K562 (cell line): ENCODE data around the gene STARD13. TPM values are rescaled to one million over a fixed set of nuclear protein-coding genes. Genes with fewer than 3 reads are reported as not detected.

Source experiments
- ATAC-seq: fragments of 200-7000 bp; cut with Tn5 transposase; 3 replicates; pipeline ENCODE4 v1.9.1; 2020; ENCODE audit warnings: moderate library complexity
- Bru-seq: library from RNA; stranded (reverse); fragments of 400-500 nt; gene quantifications from one replicate; lab custom pipeline; 2021; lab: Mats Ljungman, UMichigan
- BruChase-seq, 2 experiments: library from RNA; stranded (reverse); fragments of 400-500 nt; gene quantifications; one replicate each; lab custom pipeline; 2021; lab: Mats Ljungman, UMichigan
- BruUV-seq: library from RNA; stranded (reverse); fragments of 400-500 nt; replicated peaks from 2 replicates; lab custom pipeline; 2021; lab: Mats Ljungman, UMichigan
- CTCF ChIA-PET: fragments of 300-600 bp; formaldehyde crosslinking; extraction: SDS; loops from one replicate; lab custom pipeline; 2021; ENCODE audit warnings: low intra/inter-chr PET ratio; lab: Yijun Ruan, JAX
- POLR2A ChIA-PET: fragments of 300-600, 350-650 bp; sonication (Branson Sonifier 250); formaldehyde crosslinking; extraction: SDS; loops from one replicate; lab custom pipeline; 2021; ENCODE audit warnings: antibody characterized with exemption, inconsistent platforms; lab: Yijun Ruan, JAX
- DNase-seq, 4 experiments: peaks; one replicate each; pipeline versions ENCODE4 v3.0.0 to v3.0.0-alpha.2; 2011 to 2018; ENCODE audit warnings: low spot score in 3 of 4, mixed read lengths in 3 of 4; ENCODE audit errors: extremely low read depth in 1 of 4
- FAIRE-seq: peaks from 2 replicates; lab custom pipeline; 2011; peaks lifted over from hg19 to GRCh38; lab: Jason Lieb, UNC
- H2AFZ ChIP-seq: 2 replicates; pipeline ENCODE4 v1.6.0; 2011; ENCODE audit warnings: low read depth, low read length, control low read depth, inconsistent platforms
- H3K27ac ChIP-seq: fragments of 200-600 bp; 3 replicates; pipeline ENCODE4 v1.8.0; 2011; ENCODE audit warnings: low read depth, mild to moderate bottlenecking, control low read depth, inconsistent platforms, low read length, moderate library complexity, mixed read lengths; ENCODE audit errors: extremely low read depth
- H3K27me3 ChIP-seq, 2 experiments: fragments of 300-600 bp in 1 of 2; 2 replicates in 1 of 2; 3 replicates in 1 of 2; pipeline versions ENCODE4 v1.6.0 to v1.8.0; 2011; ENCODE audit warnings: inconsistent platforms in 2 of 2, low read length in 2 of 2, mild to moderate bottlenecking in 1 of 2, mixed read lengths in 1 of 2, moderate library complexity in 1 of 2; ENCODE audit not compliant: control insufficient read depth in 2 of 2, insufficient read depth in 2 of 2
- H3K36me3 ChIP-seq: fragments of 300-600 bp; 3 replicates; pipeline ENCODE4 v1.8.0; 2011; ENCODE audit warnings: mild to moderate bottlenecking, low read length, inconsistent platforms; ENCODE audit not compliant: control insufficient read depth, insufficient read depth
- H3K4me1 ChIP-seq, 2 experiments: fragments of 200-600 bp in 1 of 2; replicated peaks in 1 of 2; 2 replicates in 1 of 2; 3 replicates in 1 of 2; pipeline versions ENCODE4 v1.5.1 to v1.8.0; 2011; ENCODE audit warnings: inconsistent platforms in 2 of 2, low read length in 2 of 2, mild to moderate bottlenecking in 1 of 2, mixed read lengths in 1 of 2, moderate library complexity in 1 of 2; ENCODE audit not compliant: control insufficient read depth in 2 of 2, insufficient read depth in 2 of 2
- H3K4me2 ChIP-seq: 2 replicates; pipeline ENCODE4 v1.6.1; 2011; ENCODE audit warnings: low read length, control low read depth, inconsistent platforms, mixed read lengths; ENCODE audit not compliant: insufficient read depth
- H3K4me3 ChIP-seq: fragments of 200-600 bp; sonication (generic), shearing (Covaris generic); 2 replicates; pipeline ENCODE4 v1.5.1; 2016; ENCODE audit warnings: control low read depth, inconsistent platforms
- H3K79me2 ChIP-seq: fragments of 200-600 bp; 3 replicates; pipeline ENCODE4 v1.8.0; 2011; ENCODE audit warnings: low read length, inconsistent platforms; ENCODE audit not compliant: control insufficient read depth, insufficient read depth
- H3K9ac ChIP-seq, 2 experiments: 2 replicates each; pipeline versions ENCODE4 v1.6.0 to v1.6.1; 2011; ENCODE audit warnings: low read depth in 2 of 2, low read length in 2 of 2, control low read depth in 1 of 2, inconsistent platforms in 1 of 2, mild to moderate bottlenecking in 1 of 2, mixed read lengths in 1 of 2; ENCODE audit not compliant: insufficient read depth in 1 of 2
- H3K9me1 ChIP-seq: one replicate; pipeline ENCODE4 v1.6.0; 2011; ENCODE audit warnings: inconsistent platforms, mild to moderate bottlenecking, low read length, moderate library complexity; ENCODE audit not compliant: control insufficient read depth, insufficient read depth
- H3K9me3 ChIP-seq: replicated peaks from 2 replicates; pipeline ENCODE4 v1.5.1; 2011; ENCODE audit warnings: low read depth, low read length, inconsistent platforms; ENCODE audit not compliant: control insufficient read depth, insufficient read depth
- H4K20me1 ChIP-seq: replicated peaks from 2 replicates; pipeline ENCODE4 v1.6.1; 2011; ENCODE audit warnings: low read length, inconsistent platforms, mixed read lengths; ENCODE audit not compliant: control insufficient read depth, insufficient read depth
- CHCHD3 ChIP-seq: fragments of 250-450 bp; sonication (Bioruptor Pico); IDR thresholded peaks from 2 replicates; pipeline ENCODE4 v2.1.2; 2022; ENCODE audit warnings: mild to moderate bottlenecking
- HDAC1 ChIP-seq, 2 experiments: fragments of 450-650 bp; IDR thresholded peaks; 2 replicates each; pipeline ENCODE4 v1.6.1; 2016 to 2017; ENCODE audit warnings: inconsistent platforms in 1 of 2, mild to moderate bottlenecking in 1 of 2, moderate library complexity in 1 of 2
- MLLT1 ChIP-seq, 2 experiments: fragments of 450-650 bp; IDR thresholded peaks; 2 replicates each; pipeline ENCODE4 v1.6.1; 2016
- NELFE ChIP-seq: IDR thresholded peaks from 2 replicates; pipeline ENCODE4 v1.6.1; 2011; ENCODE audit warnings: mild to moderate bottlenecking; ENCODE audit not compliant: insufficient read depth, insufficient read length
- SMARCB1 ChIP-seq: IDR thresholded peaks from 2 replicates; pipeline ENCODE4 v1.6.1; 2011; ENCODE audit warnings: improper control_type of control experiment, low read depth; ENCODE audit not compliant: insufficient read length
- SMARCC2 ChIP-seq: fragments of 450-650 bp; IDR thresholded peaks from 2 replicates; pipeline ENCODE4 v1.6.1; 2017; ENCODE audit warnings: antibody characterized with exemption, moderate library complexity, mild to moderate bottlenecking, low read depth
- TAF9B ChIP-seq: fragments of 450-650 bp; IDR thresholded peaks from 2 replicates; pipeline ENCODE4 v1.6.1; 2018; ENCODE audit warnings: mild to moderate bottlenecking; ENCODE audit not compliant: partially characterized antibody
- TFE3 ChIP-seq: fragments of 450-650 bp; formaldehyde crosslinking; IDR thresholded peaks from 2 replicates; pipeline ENCODE4 v1.4.0; 2020; ENCODE audit warnings: mild to moderate bottlenecking, mixed read lengths
- THAP12 ChIP-seq: fragments of 250-450 bp; sonication (Bioruptor Pico); IDR thresholded peaks from 2 replicates; pipeline ENCODE4 v1.9.0; 2021; ENCODE audit warnings: mild to moderate bottlenecking, inconsistent platforms
- WHSC1 ChIP-seq: IDR thresholded peaks from one replicate; pipeline ENCODE4 v1.6.1; 2012; ENCODE audit warnings: low read length, control low read depth, inconsistent platforms
- ZNF584 ChIP-seq: fragments of 200-800 bp; sonication (Bioruptor generic); IDR thresholded peaks from 2 replicates; pipeline ENCODE4 v1.6.1; 2016; ENCODE audit warnings: low read depth, mild to moderate bottlenecking, missing genetic modification characterization, missing compliant biosample characterization
- WGBS: fragments of 100-300 bp; shearing (Covaris generic); methylation state at CpG from one replicate; pipeline ENCODE4 v1.1.6; 2016; ENCODE audit warnings: low coverage, mixed read lengths; ENCODE audit not compliant: insufficient coverage; ENCODE audit errors: missing lambda C conversion rate; 5-methylcytosine and 5-hydroxymethylcytosine counted together
- in situ Hi-C: fragments of 300-500 bp; cut with MboI; formaldehyde crosslinking; loops from 4 replicates; pipeline ENCODE4 v1.15.0; 2018; ENCODE audit warnings: inconsistent platforms, mixed read lengths
- intact Hi-C: fragments of 100-400 bp; cut with micrococcal nuclease; formaldehyde crosslinking; loops from 2 replicates; pipeline ENCODE4 v1.14.2; 2022
- long read RNA-seq, 3 experiments: library from polyadenylated mRNA in 2 of 3; library from RNA in 1 of 3; unstranded in 2 of 3; stranded (forward) in 1 of 3; transcript quantifications; one replicate each; pipeline ENCODE4 v2.0.0, GENCODE V29; 2019 to 2022
- polyA minus RNA-seq, 3 experiments: library from RNA; depleted of rRNA, polyadenylated mRNA; stranded (reverse); fragments of >200 nt; gene quantifications; 2 replicates each; pipeline ENCODE4 v1.2.3, GENCODE V29; 2011
- polyA plus RNA-seq, 8 experiments: library from polyadenylated mRNA; depleted of rRNA in 4 of 8; stranded (reverse) in 5 of 8; unstranded in 3 of 8; fragments of >200 nt; fragmentation: Nextera tagmentation in 2 of 8; fragmentation: Illumina TruSeq in 1 of 8; extraction: Ambion mirVana in 2 of 8; extraction: Trizol in 1 of 8; gene quantifications; 2 replicates each; pipeline versions ENCODE4 v1.2.1 to v1.2.3, GENCODE V29; 2011 to 2014; ENCODE audit warnings: inconsistent platforms in 1 of 8, missing spikeins in 1 of 8
- total RNA-seq, 7 experiments: library from RNA; depleted of rRNA in 6 of 7; stranded (reverse); fragments of >200 nt in 6 of 7; fragmentation: Illumina TruSeq in 2 of 7; extraction: Trizol in 2 of 7; gene quantifications; 2 replicates each; pipeline versions ENCODE4 v1.2.1 to v1.2.3, GENCODE V29; 2011 to 2021; ENCODE audit warnings: low replicate concordance in 1 of 7

Gene STARD13
- not detected in 2 replicates for total RNA-seq (2011; cell fraction: chromatin; rRNA removed; ENCODE audit: low replicate concordance)
- total RNA-seq (2011; cell fraction: nucleolus; rRNA removed): not detected in 2 replicates
- total RNA-seq (2011; cell fraction: nucleoplasm; rRNA removed): not detected in 2 replicates
- not detected in 2 replicates for total RNA-seq (2014; rRNA removed)
- total RNA-seq (2014; rRNA removed; fragmentation: Illumina TruSeq; extraction: Trizol): not detected in 2 replicates
- total RNA-seq (2015; rRNA removed; fragmentation: Illumina TruSeq; extraction: Trizol): not detected in 2 replicates
- total RNA-seq (2021): 0.11 and 0.34 TPM in 2 replicates
- polyA plus RNA-seq (2011; rRNA removed): not detected in 2 replicates
- 0.01 TPM in 1 of 2 replicates, not detected in the other for polyA plus RNA-seq (2011; cell fraction: cytosol; rRNA removed)
- polyA plus RNA-seq (2011; cell fraction: nucleus; rRNA removed): not detected in 2 replicates
- not detected in 2 replicates for polyA plus RNA-seq (2012)
- polyA plus RNA-seq (2014; fragmentation: Illumina TruSeq; extraction: Trizol): not detected in 2 replicates
- polyA plus RNA-seq (2014; fragmentation: Nextera tagmentation; extraction: Ambion mirVana): not detected
- not detected in 2 replicates for polyA plus RNA-seq (2014; rRNA removed)
- not detected in 2 replicates for polyA minus RNA-seq (2011; rRNA and poly(A)+ RNA removed)
- polyA minus RNA-seq (2011; cell fraction: cytosol; rRNA and poly(A)+ RNA removed): not detected in 2 replicates
- polyA minus RNA-seq (2011; cell fraction: nucleus; rRNA and poly(A)+ RNA removed): not detected in 2 replicates
- percentile 10 among the genes with signal in this experiment for Bru-seq, nascent RNA
- percentile 9 among the genes with signal in this experiment for BruChase-seq, experiment 1, labeled RNA remaining after a 2-hour chase
- percentile 10 among the genes with signal in this experiment for BruChase-seq, experiment 2, labeled RNA remaining after a 6-hour chase
- long read RNA-seq, experiment 1: 0 reads
- long read RNA-seq, experiment 2: 0 reads
- long read RNA-seq, experiment 3: 0 reads

- Histone ChIP-seq H3K27ac (no peak within 1 kb of the TSS), H4K20me1 (no peaks in the 10 kb centered on the region), H3K9me1 (no peaks in the 10 kb centered on the region), H3K27me3 (peaks cover 0 to 4% of the 10 kb centered on the region in 2 experiments; a peak in 3 of 5 replicates), H3K9ac (no peak within 1 kb of the TSS; a peak in 1 of 4 replicates), H3K4me2 (peak within 1 kb of the TSS; percentile 49; the same call in 1 of the 2 replicates), H2AFZ (peak within 1 kb of the TSS; percentile 59; the same call in 1 of the 2 replicates), H3K4me1 (no peaks in the 10 kb centered on the region; a peak in 1 of 5 replicates), H3K4me3 (no peak within 1 kb of the TSS), H3K9me3 (no peaks in the 10 kb centered on the region), H3K79me2 (no peaks in the 10 kb centered on the region), H3K36me3 (no peaks in the 10 kb centered on the region)
- in situ Hi-C loops: no loop called here
- ChIA-PET CTCF (no interaction called here), POLR2A (no interaction called here)
- DNase-seq (peak; percentile 2 to 28 (median 12)), FAIRE-seq (no peak), ATAC-seq (peak; percentile 75)
- intact Hi-C loops: no loop called here
- WGBS: under 1% methylated on average over 16 of the region's 20 CpGs
- BruUV-seq: no TSS peak
- no peak for TF ChIP-seq NELFE
- no peak for TF ChIP-seq ZNF584 (CRISPR knock-in tag)
- no peak for TF ChIP-seq HDAC1 (IDR thresholded peaks at IDR 0.05)
- no peak for TF ChIP-seq WHSC1
- TF ChIP-seq TAF9B: no peak
- TF ChIP-seq TFE3 (CRISPR knock-in tag): peak; percentile 74
- no peak for TF ChIP-seq SMARCC2
- TF ChIP-seq MLLT1 (IDR thresholded peaks at IDR 0.05): no peak
- TF ChIP-seq CHCHD3 (CRISPR knock-in tag): no peak
- no peak for TF ChIP-seq THAP12 (CRISPR knock-in tag)
- no peak for TF ChIP-seq SMARCB1
These were observed at the start of gene STARD13 for GRCh38 chr13:33285420-33286124. Gene STARD13 (minus strand): TSS chr13:33285755. CDS start chr13:33285638, 117 bp downstream.
